Brain pericyte (primary cell): ENCODE measurements around the gene ANKRD27.

Experiments used
- DNase-seq: peaks from one replicate; pipeline ENCODE4 v3.0.0-alpha.2; 2012; ENCODE audit warnings: low read depth, low spot score

Gene ANKRD27

GRCh38 chr19:32558607-32559228 is 116.3 kb downstream of the ANKRD27 start:
- DNase-seq = no peak

- DNase-seq = no peak
Observed at GRCh38 chr19:32555786-32556185, 119.2 kb downstream of the ANKRD27 start.

GRCh38 chr19:32550666-32551065 is 124.3 kb downstream of the ANKRD27 start:
- no peak for DNase-seq
